HG03575 (cell line): Measurements from ENCODE around the gene ZNF160.
"Not testable (repeated sequence)": the region's sequence is repeated elsewhere in the genome, so short reads cannot be mapped to it uniquely, and the experiment has no call there.

Experiments
- ATAC-seq: cut with Tn5 transposase; IDR thresholded peaks from one replicate; pipeline ENCODE4 v1.9.1; 2021; ENCODE audit not compliant: unreplicated experiment, insufficient number of reproducible peaks, low FRiP score; ENCODE audit errors: extremely low read depth

The ZNF160 gene

GRCh38 chr19:53034948-53035675 lies 68.1 kb downstream of the ZNF160 start:
- ATAC-seq = no peak

GRCh38 chr19:53034054-53034453 lies 69.2 kb downstream of the ZNF160 start:
- no peak for ATAC-seq

- ATAC-seq = not testable (repeated sequence)
Observed at GRCh38 chr19:53028306-53028705, 74.9 kb downstream of the ZNF160 start.

GRCh38 chr19:53019684-53020083 lies 83.5 kb downstream of the ZNF160 start:
- no peak for ATAC-seq
